WTC11 (cell line): ENCODE data around the gene SETMAR. TPM values are rescaled to one million over a fixed set of nuclear protein-coding genes. Genes with fewer than 3 reads are reported as not detected.
A peak's percentile ranks its signal among the peaks of the same experiment; 100 is the strongest.

Experiments used
- ATAC-seq: fragments of 200-7000 bp; cut with Tn5 transposase; 2 replicates; pipeline ENCODE4 v1.10.0; 2021; ENCODE audit warnings: mild to moderate bottlenecking, moderate library complexity
- CTCF ChIA-PET: fragments of 300-600 bp; sonication (Branson Sonifier 250); formaldehyde crosslinking; loops from one replicate; lab custom pipeline; 2021; ENCODE audit warnings: antibody characterized with exemption; lab: Charles Lee
- POLR2A ChIA-PET: fragments of 350-600 bp; sonication (Branson Sonifier 250); formaldehyde crosslinking; loops from one replicate; lab custom pipeline; 2021; ENCODE audit warnings: antibody characterized with exemption; lab: Charles Lee
- DNase-seq: peaks from one replicate; pipeline ENCODE4 v3.0.0; 2021; ENCODE audit warnings: low spot score
- H3K27ac Mint-ChIP-seq: 2 replicates; pipeline ENCODE4 v1.8.0; 2021; ENCODE audit warnings: mixed read lengths
- H3K27me3 Mint-ChIP-seq: 2 replicates; pipeline ENCODE4 v1.8.0; 2021; ENCODE audit warnings: low read depth, mild to moderate bottlenecking, moderate library complexity, mixed read lengths
- H3K36me3 Mint-ChIP-seq: 2 replicates; pipeline ENCODE4 v1.8.0; 2021; ENCODE audit warnings: mixed read lengths
- H3K4me1 Mint-ChIP-seq: 2 replicates; pipeline ENCODE4 v1.8.0; 2022; ENCODE audit warnings: mixed read lengths
- H3K4me3 Mint-ChIP-seq: 2 replicates; pipeline ENCODE4 v1.8.0; 2021; ENCODE audit warnings: mild to moderate bottlenecking, moderate library complexity, mixed read lengths
- H3K9me3 Mint-ChIP-seq: 2 replicates; pipeline ENCODE4 v1.8.0; 2021; ENCODE audit warnings: mixed read lengths
- CDX4 ChIP-seq: fragments of 250-450 bp; sonication (Bioruptor Pico); IDR thresholded peaks from 2 replicates; pipeline ENCODE4 v1.9.0; 2021; ENCODE audit warnings: moderate library complexity, mild to moderate bottlenecking, inconsistent platforms, borderline replicate concordance
- E2F4 ChIP-seq: sonication (generic); formaldehyde crosslinking; IDR thresholded peaks from 2 replicates; pipeline ENCODE4 v1.8.1; 2022; ENCODE audit warnings: low read depth, mild to moderate bottlenecking, moderate library complexity, missing genetic modification reagents, borderline replicate concordance
- E2F5 ChIP-seq: sonication (generic); formaldehyde crosslinking; IDR thresholded peaks from 2 replicates; pipeline ENCODE4 v1.8.1; 2022; ENCODE audit warnings: mild to moderate bottlenecking, moderate library complexity, missing genetic modification reagents
- ETV6 ChIP-seq: sonication (generic); formaldehyde crosslinking; IDR thresholded peaks from 2 replicates; pipeline ENCODE4 v1.8.1; 2022; ENCODE audit warnings: mild to moderate bottlenecking, missing genetic modification reagents
- FOXK1 ChIP-seq: sonication (generic); formaldehyde crosslinking; IDR thresholded peaks from 2 replicates; pipeline ENCODE4 v1.8.0; 2022; ENCODE audit warnings: mild to moderate bottlenecking, moderate library complexity, missing genetic modification reagents
- GABPB1 ChIP-seq: sonication (generic); formaldehyde crosslinking; IDR thresholded peaks from 2 replicates; pipeline ENCODE4 v1.8.1; 2023; ENCODE audit warnings: mild to moderate bottlenecking, missing genetic modification reagents
- PREB ChIP-seq: sonication (generic); formaldehyde crosslinking; IDR thresholded peaks from 2 replicates; pipeline ENCODE4 v1.8.1; 2022; ENCODE audit warnings: mild to moderate bottlenecking, missing genetic modification reagents, moderate library complexity, borderline replicate concordance
- SMAD4 ChIP-seq: sonication (generic); formaldehyde crosslinking; IDR thresholded peaks from 2 replicates; pipeline ENCODE4 v1.8.0; 2022; ENCODE audit warnings: mild to moderate bottlenecking, missing genetic modification reagents
- SP1 ChIP-seq: sonication (generic); formaldehyde crosslinking; conservative IDR thresholded peaks from 2 replicates; pipeline ENCODE4 v1.8.1; 2022; ENCODE audit warnings: missing genetic modification reagents
- STAT6 ChIP-seq: sonication (generic); formaldehyde crosslinking; conservative IDR thresholded peaks from 2 replicates; pipeline ENCODE4 v1.8.1; 2023; ENCODE audit warnings: mild to moderate bottlenecking, low read depth, missing genetic modification reagents, moderate library complexity
- USF1 ChIP-seq: sonication (generic); formaldehyde crosslinking; IDR thresholded peaks from 2 replicates; pipeline ENCODE4 v1.8.0; 2022; ENCODE audit warnings: mild to moderate bottlenecking, missing genetic modification reagents
- ZBTB21 ChIP-seq: sonication (generic); formaldehyde crosslinking; IDR thresholded peaks from 2 replicates; pipeline ENCODE4 v1.8.1; 2023; ENCODE audit warnings: mild to moderate bottlenecking, missing genetic modification reagents, borderline replicate concordance
- ZNF425 ChIP-seq: fragments of 250-450 bp; sonication (Bioruptor Pico); conservative IDR thresholded peaks from 2 replicates; pipeline ENCODE4 v1.9.0; 2021; ENCODE audit warnings: mild to moderate bottlenecking
- ZNF532 ChIP-seq: fragments of 250-450 bp; sonication (Bioruptor Pico); IDR thresholded peaks from 2 replicates; pipeline ENCODE4 v1.9.0; 2021; ENCODE audit warnings: mild to moderate bottlenecking, borderline replicate concordance
- total RNA-seq: library from RNA; stranded (reverse); gene quantifications from 3 replicates; pipeline ENCODE4 v1.2.3, GENCODE V29; 2021

SETMAR gene
- total RNA-seq, 1 experiment from 2014 or later = 11.6 TPM

- no peak for TF ChIP-seq STAT6 (CRISPR knock-in tag)
Observed at GRCh38 chr3:4311496-4311895, 8.3 kb downstream of the SETMAR start (continued).

- ChIA-PET POLR2A (no interaction called here), CTCF (interaction anchor here (2.6 kb wide), 1 partner anchor 10 kb away, joined by 7 read pairs; the partner anchor contains the start of gene SETMAR)
- H3K27me3 Mint-ChIP-seq = no peaks in the 10 kb centered on the region
- no peak overlapping the region for H3K4me3 Mint-ChIP-seq
- 0 out of 2 replicates have a peak, but pooled peaks have one; percentile 24 for ATAC-seq
- no peak overlapping the region; the same call in 1 of the 2 replicates for H3K27ac Mint-ChIP-seq
- H3K9me3 Mint-ChIP-seq = no peaks in the 10 kb centered on the region
- peaks cover 28% of the 10 kb centered on the region for H3K4me1 Mint-ChIP-seq
- no peak for DNase-seq
- peaks cover 26% of the 10 kb centered on the region for H3K36me3 Mint-ChIP-seq
- TF ChIP-seq ZNF425 = no peak
- TF ChIP-seq CDX4 = no peak
- TF ChIP-seq E2F5 (CRISPR knock-in tag) = no peak
- TF ChIP-seq ZNF532 (CRISPR knock-in tag) = no peak
- TF ChIP-seq SMAD4 (CRISPR knock-in tag) = no peak
- TF ChIP-seq GABPB1 (CRISPR knock-in tag) = no peak
- no peak for TF ChIP-seq PREB
- TF ChIP-seq ETV6 (CRISPR knock-in tag) = no peak
- no peak for TF ChIP-seq USF1 (CRISPR knock-in tag)
- no peak for TF ChIP-seq FOXK1 (CRISPR knock-in tag)
- TF ChIP-seq SP1 (CRISPR knock-in tag) = no peak
- TF ChIP-seq ZBTB21 (CRISPR knock-in tag) = no peak
- no peak for TF ChIP-seq STAT6 (CRISPR knock-in tag)
- no peak for TF ChIP-seq E2F4 (CRISPR knock-in tag)
Observed at GRCh38 chr3:4313606-4314293, 10.6 kb downstream of the SETMAR start.
